ENCODE measurements around the gene TMBIM1.

TMBIM1 gene

GRCh38 chr2:218286570-218287459, 5.5 kb downstream of the TMBIM1 start (continued):
- TF ChIP-seq MZF1 (tag by site-specific recombination; IDR thresholded peaks at IDR 0.05; ENCODE audit: borderline replicate concordance) = no peak
- no peak for TF ChIP-seq ZNF530 (tag by site-specific recombination; IDR thresholded peaks at IDR 0.05; ENCODE audit: low read depth)
- no peak for TF ChIP-seq ZFP37 (tag by site-specific recombination; IDR thresholded peaks at IDR 0.05)
- TF ChIP-seq ZNF121 (tag by site-specific recombination; IDR thresholded peaks at IDR 0.05) = no peak
- no peak for TF ChIP-seq ZNF184 (tag by site-specific recombination; IDR thresholded peaks at IDR 0.05)
- TF ChIP-seq ZNF10 (tag by site-specific recombination; IDR thresholded peaks at IDR 0.05) = peak; percentile 85
- TF ChIP-seq ZNF660 (tag by site-specific recombination; IDR thresholded peaks at IDR 0.05) = peak; percentile 55; the same call in 1 of the 2 replicates
- TF ChIP-seq ZNF416 (tag by site-specific recombination; IDR thresholded peaks at IDR 0.05) = no peak
- peak; percentile 87 for TF ChIP-seq ZBTB17 (tag by site-specific recombination; IDR thresholded peaks at IDR 0.05)
- TF ChIP-seq KLF1 (tag by site-specific recombination; IDR thresholded peaks at IDR 0.05) = peak; percentile 83
- TF ChIP-seq ZNF311 (tag by site-specific recombination; IDR thresholded peaks at IDR 0.05; ENCODE audit: borderline replicate concordance) = no peak

DNA sequence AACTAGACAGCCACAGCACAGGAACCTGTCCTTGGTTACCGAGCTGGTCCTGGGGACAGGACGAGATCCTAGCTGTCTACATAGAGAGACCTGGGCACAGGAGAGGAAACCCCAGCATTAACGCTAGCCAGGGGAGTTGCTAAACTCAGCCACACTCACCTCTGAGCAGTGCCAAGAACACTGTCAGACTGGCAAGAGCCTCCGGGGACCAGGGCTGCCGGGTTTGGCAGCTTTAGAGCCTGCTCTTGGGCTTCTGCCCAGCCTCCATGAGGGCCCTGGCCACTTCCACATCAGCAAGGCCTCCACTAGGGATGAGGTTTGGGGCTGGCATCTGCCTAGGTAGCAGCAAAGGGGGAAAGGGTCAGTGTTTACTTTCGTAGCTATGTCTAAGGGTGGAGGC, 6.7 kb downstream of the TMBIM1 start:
- POLR2A ChIA-PET = interaction anchor here (2.0 to 3.0 kb wide), 3 partner anchors 9 to 15 kb away, joined by 7 to 29 read pairs (median 10); partner anchors contain the start of genes AAMP and PNKD
- no peak overlapping the region for H3K27ac ChIP-seq (ENCODE audit: extremely low read depth, low read depth, low read length)
- H3K9me3 ChIP-seq (ENCODE audit: control insufficient read depth, insufficient read depth, low read depth, low read length) = no peaks in the 10 kb centered on the region
- CTCF ChIA-PET = interaction anchor here (0.5 to 4.8 kb wide), 5 partner anchors 10 to 355 kb away, joined by 3 to 59 read pairs (median 3); partner anchors contain the start of genes AAMP and PNKD
- peaks cover 0 to 11% of the 10 kb centered on the region in 2 experiments; a peak in 2 of 3 replicates for H3K36me3 ChIP-seq (ENCODE audit: control insufficient read depth in 2 of 2, insufficient read depth in 1 of 2, low read length in 2 of 2)
- H3K4me1 ChIP-seq (ENCODE audit: control insufficient read depth, insufficient read depth, low read length) = no peaks in the 10 kb centered on the region
- TF ChIP-seq ZBTB20 (tag by site-specific recombination; IDR thresholded peaks at IDR 0.05) = no peak
- TF ChIP-seq ZNF624 (tag by site-specific recombination; IDR thresholded peaks at IDR 0.05) = no peak
- no peak for TF ChIP-seq ZNF623 (tag by site-specific recombination; IDR thresholded peaks at IDR 0.05)
- TF ChIP-seq ZEB2 (tag by site-specific recombination; IDR thresholded peaks at IDR 0.05) = no peak
- TF ChIP-seq ZNF223 (tag by site-specific recombination; IDR thresholded peaks at IDR 0.05) = no peak
- TF ChIP-seq FEZF1 (tag by site-specific recombination; IDR thresholded peaks at IDR 0.05) = no peak
- TF ChIP-seq SP2 (tag by site-specific recombination; IDR thresholded peaks at IDR 0.05) = no peak
- TF ChIP-seq, protein P1, sequence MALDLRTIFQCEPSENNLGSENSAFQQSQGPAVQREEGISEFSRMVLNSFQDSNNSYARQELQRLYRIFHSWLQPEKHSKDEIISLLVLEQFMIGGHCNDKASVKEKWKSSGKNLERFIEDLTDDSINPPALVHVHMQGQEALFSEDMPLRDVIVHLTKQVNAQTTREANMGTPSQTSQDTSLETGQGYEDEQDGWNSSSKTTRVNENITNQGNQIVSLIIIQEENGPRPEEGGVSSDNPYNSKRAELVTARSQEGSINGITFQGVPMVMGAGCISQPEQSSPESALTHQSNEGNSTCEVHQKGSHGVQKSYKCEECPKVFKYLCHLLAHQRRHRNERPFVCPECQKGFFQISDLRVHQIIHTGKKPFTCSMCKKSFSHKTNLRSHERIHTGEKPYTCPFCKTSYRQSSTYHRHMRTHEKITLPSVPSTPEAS (tag by site-specific recombination; IDR thresholded peaks at IDR 0.05) = no peak
- no peak overlapping the region for H3K4me3 ChIP-seq (ENCODE audit: low read depth, low read length)

GRCh38 chr2:218284106-218284811, 8.0 kb downstream of the TMBIM1 start:
- ChIA-PET CTCF (interaction anchor here (1.1 to 4.8 kb wide), 3 partner anchors 8 to 72 kb away, joined by 3 to 59 read pairs (median 5); partner anchors contain the start of genes AAMP, CATIP, PNKD and TMBIM1), POLR2A (interaction anchor here (0.6 to 2.1 kb wide), 2 partner anchors 11 to 14 kb away, joined by 3 to 10 read pairs; partner anchors contain the start of genes AAMP and PNKD)
- Histone ChIP-seq H3K4me1 (ENCODE audit: control insufficient read depth, insufficient read depth, low read length) (no peaks in the 10 kb centered on the region), H3K9me3 (ENCODE audit: control insufficient read depth, insufficient read depth, low read depth, low read length) (no peaks in the 10 kb centered on the region), H3K4me3 (ENCODE audit: low read depth, low read length) (no peak overlapping the region), H3K27ac (ENCODE audit: extremely low read depth, low read depth, low read length) (no peak overlapping the region), H3K36me3 (ENCODE audit: control insufficient read depth in 2 of 2, insufficient read depth in 1 of 2, low read length in 2 of 2) (peaks cover 0 to 24% of the 10 kb centered on the region in 2 experiments; a peak in 2 of 3 replicates)
- TF ChIP-seq ZNF211 (tag by site-specific recombination; IDR thresholded peaks at IDR 0.05; ENCODE audit: low read depth) (no peak), PRDM4 (tag by site-specific recombination; IDR thresholded peaks at IDR 0.05) (peak; percentile 91)
